ENCODE measurements around the gene CHID1. TPM values are rescaled to one million over a fixed set of nuclear protein-coding genes. Genes with fewer than 3 reads are reported as not detected.

The CHID1 gene
- total and polyA plus RNA-seq, 4 donors: 41.7 to 92.2 (median 48.8) TPM

- TF ChIP-seq, protein P1, sequence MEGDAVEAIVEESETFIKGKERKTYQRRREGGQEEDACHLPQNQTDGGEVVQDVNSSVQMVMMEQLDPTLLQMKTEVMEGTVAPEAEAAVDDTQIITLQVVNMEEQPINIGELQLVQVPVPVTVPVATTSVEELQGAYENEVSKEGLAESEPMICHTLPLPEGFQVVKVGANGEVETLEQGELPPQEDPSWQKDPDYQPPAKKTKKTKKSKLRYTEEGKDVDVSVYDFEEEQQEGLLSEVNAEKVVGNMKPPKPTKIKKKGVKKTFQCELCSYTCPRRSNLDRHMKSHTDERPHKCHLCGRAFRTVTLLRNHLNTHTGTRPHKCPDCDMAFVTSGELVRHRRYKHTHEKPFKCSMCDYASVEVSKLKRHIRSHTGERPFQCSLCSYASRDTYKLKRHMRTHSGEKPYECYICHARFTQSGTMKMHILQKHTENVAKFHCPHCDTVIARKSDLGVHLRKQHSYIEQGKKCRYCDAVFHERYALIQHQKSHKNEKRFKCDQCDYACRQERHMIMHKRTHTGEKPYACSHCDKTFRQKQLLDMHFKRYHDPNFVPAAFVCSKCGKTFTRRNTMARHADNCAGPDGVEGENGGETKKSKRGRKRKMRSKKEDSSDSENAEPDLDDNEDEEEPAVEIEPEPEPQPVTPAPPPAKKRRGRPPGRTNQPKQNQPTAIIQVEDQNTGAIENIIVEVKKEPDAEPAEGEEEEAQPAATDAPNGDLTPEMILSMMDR (IDR thresholded peaks at IDR 0.05; ENCODE audit: control extremely low read depth, extremely low read depth): no peak
- peaks cover 6 to 42% (median 33%) of the 10 kb centered on the region in 5 donors for H3K4me1 ChIP-seq (ENCODE audit: control insufficient read depth in 5 of 5, insufficient read depth in 5 of 5, low read length in 5 of 5)
- H3K27me3 ChIP-seq (ENCODE audit: control insufficient read depth in 3 of 3, insufficient read depth in 3 of 3, low read length in 2 of 3): no peaks in the 10 kb centered on the region
- WGBS, 2 donors: 1 to 2% methylated on average over 27 of the region's 27 CpGs
- peak overlapping the region; percentile 95 to 97 for H3K27ac ChIP-seq (ENCODE audit: low read depth in 1 of 2, low read length in 1 of 2)
- DNase-seq (no peak), ATAC-seq (ENCODE audit: insufficient read depth, low FRiP score) (no peak)
- no peaks in the 10 kb centered on the region for H3K9me3 ChIP-seq (ENCODE audit: control insufficient read depth in 4 of 4, insufficient read depth in 3 of 4, low read length in 3 of 4)
- H3K9ac ChIP-seq (ENCODE audit: insufficient read depth in 1 of 2, low read length in 2 of 2): no peak overlapping the region
- peak overlapping the region; percentile 70 for H3K4me3 ChIP-seq
- H3K36me3 ChIP-seq (ENCODE audit: control insufficient read depth in 4 of 4, insufficient read depth in 4 of 4, low read length in 4 of 4): peaks cover 3 to 38% (median 13%) of the 10 kb centered on the region in 4 donors
Measured at GRCh38 chr11:841981-842369, 68.6 kb downstream of the CHID1 start.

DNA sequence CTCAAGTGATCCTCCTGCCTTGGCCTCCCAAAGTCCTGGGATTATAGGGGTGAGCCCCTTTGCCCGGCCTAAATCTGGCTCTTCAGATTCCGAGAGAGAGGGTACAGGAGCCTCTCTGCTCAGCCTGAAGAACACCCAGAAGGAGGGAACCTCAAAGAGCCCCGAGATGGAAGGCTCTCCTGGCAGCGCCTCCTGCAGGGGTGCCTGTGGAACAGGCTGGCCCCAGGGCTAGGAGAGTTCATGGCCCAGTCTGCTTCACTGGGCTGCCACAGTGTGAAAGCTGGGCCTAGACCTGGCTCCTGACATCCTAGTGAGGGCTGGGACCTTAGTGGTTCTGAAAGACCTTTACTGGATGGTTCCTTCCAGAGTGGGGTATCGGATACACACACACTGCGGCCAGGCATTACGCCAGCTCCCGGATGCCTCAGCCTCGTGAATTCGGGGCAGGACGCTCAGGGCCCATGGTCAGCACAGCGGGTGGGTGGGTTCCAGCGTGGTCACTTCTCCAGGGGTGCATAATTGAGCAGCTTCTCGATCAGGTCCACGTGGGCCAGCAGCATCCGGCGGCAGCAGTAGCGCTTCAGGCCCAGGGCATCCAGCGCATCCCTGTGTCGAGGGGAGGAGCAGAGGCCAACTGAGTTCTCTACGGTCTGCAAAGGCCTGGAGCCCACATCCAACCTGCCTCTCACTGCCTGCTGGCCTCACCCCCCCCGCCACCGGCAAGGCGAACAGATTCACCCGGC lies 70.6 kb downstream of the CHID1 start:
- peaks cover 4 to 46% (median 18%) of the 10 kb centered on the region in 4 donors for H3K36me3 ChIP-seq (ENCODE audit: control insufficient read depth in 4 of 4, insufficient read depth in 4 of 4, low read length in 4 of 4)
- TF ChIP-seq, protein P1 (IDR thresholded peaks at IDR 0.05; ENCODE audit: control extremely low read depth, extremely low read depth): no peak
- DNase-seq: no peak
- no peak overlapping the region for H3K4me3 ChIP-seq
- H3K27ac ChIP-seq (ENCODE audit: low read depth in 1 of 2, low read length in 1 of 2): peak overlapping the region in 1 of 2 donors; percentile 11
- no peak for ATAC-seq (ENCODE audit: insufficient read depth, low FRiP score)
- H3K4me1 ChIP-seq (ENCODE audit: control insufficient read depth in 5 of 5, insufficient read depth in 5 of 5, low read length in 5 of 5): peaks cover 6 to 29% (median 15%) of the 10 kb centered on the region in 5 donors
- H3K27me3 ChIP-seq (ENCODE audit: control insufficient read depth in 3 of 3, insufficient read depth in 3 of 3, low read length in 2 of 3): no peaks in the 10 kb centered on the region
- no peaks in the 10 kb centered on the region for H3K9me3 ChIP-seq (ENCODE audit: control insufficient read depth in 4 of 4, insufficient read depth in 3 of 4, low read length in 3 of 4)
- 80 to 87% methylated on average over 25 of the region's 25 CpGs for WGBS, 2 donors
- no peak overlapping the region for H3K9ac ChIP-seq (ENCODE audit: insufficient read depth in 1 of 2, low read length in 2 of 2)

DNA sequence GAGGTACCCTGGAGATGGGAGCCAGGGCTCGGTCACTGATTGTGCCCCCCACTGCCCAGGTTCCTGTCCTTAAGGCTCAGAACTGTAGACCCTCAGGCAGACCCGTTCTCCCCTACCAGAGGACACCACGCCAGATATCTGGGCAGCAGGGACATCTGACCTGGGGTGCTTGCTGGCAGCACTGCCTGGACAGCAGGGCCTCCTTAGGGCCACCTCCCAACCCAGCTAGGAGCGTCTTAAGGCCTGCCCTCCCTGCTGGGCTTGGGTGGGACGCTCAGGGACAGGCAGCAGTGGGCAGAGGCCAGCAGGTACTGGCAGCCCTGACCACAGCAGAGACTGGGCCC lies 71.4 kb downstream of the CHID1 start:
- 92 to 96% methylated on average over 5 of the region's 5 CpGs for WGBS, 2 donors
- ATAC-seq (ENCODE audit: insufficient read depth, low FRiP score) (no peak), DNase-seq (no peak)
- Histone ChIP-seq H3K27me3 (ENCODE audit: control insufficient read depth in 3 of 3, insufficient read depth in 3 of 3, low read length in 2 of 3) (no peaks in the 10 kb centered on the region), H3K27ac (ENCODE audit: low read depth in 1 of 2, low read length in 1 of 2) (no peak overlapping the region), H3K4me3 (no peak overlapping the region), H3K36me3 (ENCODE audit: control insufficient read depth in 4 of 4, insufficient read depth in 4 of 4, low read length in 4 of 4) (peaks cover 4 to 46% (median 18%) of the 10 kb centered on the region in 4 donors), H3K4me1 (ENCODE audit: control insufficient read depth in 5 of 5, insufficient read depth in 5 of 5, low read length in 5 of 5) (peaks cover 6 to 27% (median 15%) of the 10 kb centered on the region in 5 donors), H3K9ac (ENCODE audit: insufficient read depth in 1 of 2, low read length in 2 of 2) (no peak overlapping the region), H3K9me3 (ENCODE audit: control insufficient read depth in 4 of 4, insufficient read depth in 3 of 4, low read length in 3 of 4) (no peaks in the 10 kb centered on the region)
- TF ChIP-seq, protein P1 (IDR thresholded peaks at IDR 0.05; ENCODE audit: control extremely low read depth, extremely low read depth): no peak
